GM12878 (cell line): Measurements from ENCODE around the gene STK11. TPM values are rescaled to one million over a fixed set of nuclear protein-coding genes. Genes with fewer than 3 reads are reported as not detected.
A peak's percentile ranks its signal among the peaks of the same experiment; 100 is the strongest.

Experiments used
- BMI1 ChIP-seq: fragments of 450-650 bp; IDR thresholded peaks from 2 replicates; pipeline ENCODE4 v1.6.1; 2016; ENCODE audit warnings: mild to moderate bottlenecking, moderate library complexity, borderline replicate concordance
- CEBPB ChIP-seq, 2 experiments: fragments of 150-350 bp in 1 of 2; IDR thresholded peaks; 2 replicates each; pipeline ENCODE4 v1.6.1; 2012 to 2014; ENCODE audit warnings: low read depth in 2 of 2, low read length in 2 of 2, borderline replicate concordance in 1 of 2, inconsistent platforms in 1 of 2
- CTCF ChIP-seq, 3 experiments: IDR thresholded peaks in 2 of 3; conservative IDR thresholded peaks in 1 of 3; 2 replicates each; pipeline ENCODE4 v1.5.1; 2011; ENCODE audit warnings: low read depth in 3 of 3, low read length in 3 of 3, mild to moderate bottlenecking in 3 of 3, control low read depth in 2 of 3, moderate library complexity in 2 of 3, inconsistent platforms in 1 of 3, mixed read lengths in 1 of 3; ENCODE audit not compliant: control insufficient read depth in 2 of 3, insufficient read depth in 1 of 3; ENCODE audit errors: extremely low read depth in 1 of 3
- KDM1A ChIP-seq: fragments of 200-600 bp; sonication (generic); IDR thresholded peaks from 2 replicates; pipeline ENCODE4 v1.6.1; 2016; ENCODE audit warnings: borderline replicate concordance
- MYC ChIP-seq: IDR thresholded peaks from 2 replicates; pipeline ENCODE4 v1.6.1; 2011; ENCODE audit warnings: mild to moderate bottlenecking, low read length, moderate library complexity, inconsistent platforms; ENCODE audit not compliant: insufficient read depth, insufficient replicate concordance, insufficient read length, severe bottlenecking
- NKRF ChIP-seq: fragments of 450-650 bp; conservative IDR thresholded peaks from 2 replicates; pipeline ENCODE4 v1.6.1; 2017; ENCODE audit warnings: mild to moderate bottlenecking, moderate library complexity
- RBBP5 ChIP-seq: fragments of 200-600 bp; sonication (generic); conservative IDR thresholded peaks from 2 replicates; pipeline ENCODE4 v1.6.1; 2016
- REST ChIP-seq: IDR thresholded peaks from 2 replicates; pipeline ENCODE4 v1.6.1; 2012; ENCODE audit warnings: mild to moderate bottlenecking, low read depth, low read length
- USF1 ChIP-seq: IDR thresholded peaks from 2 replicates; pipeline ENCODE4 v1.6.1; 2011; ENCODE audit warnings: borderline replicate concordance, low read depth, mild to moderate bottlenecking, moderate library complexity, mixed read lengths, low read length; ENCODE audit not compliant: insufficient read depth; ENCODE audit errors: extremely low read length
- ZBTB4 ChIP-seq: fragments of 450-650 bp; formaldehyde crosslinking; IDR thresholded peaks from 2 replicates; pipeline ENCODE4 v1.4.0; 2022; ENCODE audit warnings: mild to moderate bottlenecking, moderate library complexity
- ZNF592 ChIP-seq: fragments of 450-650 bp; IDR thresholded peaks from 2 replicates; pipeline ENCODE4 v1.6.1; 2017; ENCODE audit warnings: mild to moderate bottlenecking, moderate library complexity
- polyA plus RNA-seq, 11 experiments: library from polyadenylated mRNA; depleted of rRNA in 4 of 11; unstranded in 6 of 11; stranded (reverse) in 5 of 11; fragments of >200 nt; fragmentation: Nextera tagmentation in 4 of 11; fragmentation: Illumina TruSeq in 1 of 11; extraction: Ambion mirVana in 4 of 11; extraction: Trizol in 1 of 11; gene quantifications; 1 replicate in 1 of 11; 2 replicates in 10 of 11; pipeline versions ENCODE4 v1.2.1 to v1.2.3, GENCODE V29; 2011 to 2016; ENCODE audit warnings: inconsistent platforms in 2 of 11, missing spikeins in 2 of 11, low read depth in 1 of 11
- total RNA-seq, 4 experiments: library from RNA; depleted of rRNA in 3 of 4; stranded (reverse); fragments of >200 nt in 3 of 4; fragmentation: Illumina TruSeq in 1 of 4; extraction: Trizol in 1 of 4; gene quantifications; 2 replicates each; pipeline versions ENCODE4 v1.2.1 to v1.2.3, GENCODE V29; 2013 to 2021

STK11 gene
- total and polyA plus RNA-seq, 10 of the 15 experiments (the other 5 are each of a cell fraction or from before 2014, with no cell fraction given), result 0.33 to 71.0 (median 23.8) TPM

- no peak for TF ChIP-seq ZNF592
- TF ChIP-seq MYC, result no peak
- no peak for TF ChIP-seq ZBTB4 (CRISPR knock-in tag)
- TF ChIP-seq USF1, result no peak
- TF ChIP-seq REST, result no peak
- TF ChIP-seq RBBP5, result no peak
- TF ChIP-seq BMI1, result no peak
- TF ChIP-seq CTCF (IDR thresholded peaks at IDR 0.05 in 2 of 3, conservative IDR thresholded peaks at IDR 0.05 in 1 of 3; ENCODE audit: control insufficient read depth in 2 of 3, extremely low read depth in 1 of 3, insufficient read depth in 1 of 3, low read depth in 3 of 3, low read length in 3 of 3), result no peak
- no peak for TF ChIP-seq KDM1A
- TF ChIP-seq CEBPB (IDR thresholded peaks at IDR 0.05; ENCODE audit: borderline replicate concordance in 1 of 2, low read depth in 2 of 2, low read length in 2 of 2), result no peak
- peak; percentile 93 for TF ChIP-seq NKRF
Measured at GRCh38 chr19:1241417-1242095, 36.0 kb downstream of the STK11 start, which contains the start of gene ATP5F1D (continued).
